SK-N-SH treated with all-trans-retinoic acid at 6 μM for 48 hours (cell line): Measurements from ENCODE around the gene NTPCR.

Source experiments
- ATAC-seq: fragments of 200-7000 bp; cut with Tn5 transposase; 3 replicates; pipeline ENCODE4 v1.9.1; 2020; ENCODE audit warnings: mild to moderate bottlenecking, moderate library complexity
- ARNTL ChIP-seq: fragments of 450-650 bp; formaldehyde crosslinking; IDR thresholded peaks from 2 replicates; pipeline ENCODE4 v1.5.0; 2020; ENCODE audit warnings: low read depth, mild to moderate bottlenecking, moderate library complexity, borderline replicate concordance
- BACH2 ChIP-seq: fragments of 250-450 bp; sonication (Bioruptor Pico); IDR thresholded peaks from 2 replicates; pipeline ENCODE4 v1.9.0; 2021; ENCODE audit warnings: mild to moderate bottlenecking, borderline replicate concordance
- CSDC2 ChIP-seq: fragments of 250-450 bp; sonication (Bioruptor Pico); IDR thresholded peaks from 2 replicates; pipeline ENCODE4 v1.5.0; 2020; ENCODE audit warnings: mild to moderate bottlenecking, moderate library complexity
- ESRRG ChIP-seq: fragments of 250-450 bp; sonication (Bioruptor Pico); IDR thresholded peaks from 2 replicates; pipeline ENCODE4 v1.6.1; 2021; ENCODE audit warnings: mild to moderate bottlenecking
- GLIS3 ChIP-seq: fragments of 250-450 bp; sonication (Bioruptor Pico); IDR thresholded peaks from 2 replicates; pipeline ENCODE4 v1.5.0; 2020; ENCODE audit warnings: mild to moderate bottlenecking, moderate library complexity
- ISL1 ChIP-seq: fragments of 250-450 bp; sonication (Bioruptor Pico); IDR thresholded peaks from 2 replicates; pipeline ENCODE4 v2.1.2; 2022; ENCODE audit warnings: mild to moderate bottlenecking, moderate library complexity
- OSR1 ChIP-seq: fragments of 250-450 bp; sonication (Bioruptor Pico); IDR thresholded peaks from 2 replicates; pipeline ENCODE4 v1.8.0; 2022; ENCODE audit warnings: moderate library complexity, mild to moderate bottlenecking, inconsistent platforms
- RARB ChIP-seq: fragments of 250-450 bp; sonication (Bioruptor Pico); IDR thresholded peaks from 2 replicates; pipeline ENCODE4 v1.8.0; 2021; ENCODE audit warnings: mild to moderate bottlenecking, moderate library complexity
- SNAI2 ChIP-seq: fragments of 250-450 bp; sonication (Bioruptor Pico); IDR thresholded peaks from 2 replicates; pipeline ENCODE4 v1.5.0; 2020; ENCODE audit warnings: mild to moderate bottlenecking, moderate library complexity
- TCF4 ChIP-seq: fragments of 250-450 bp; sonication (Bioruptor Pico); IDR thresholded peaks from 2 replicates; pipeline ENCODE4 v1.8.0; 2021; ENCODE audit warnings: mild to moderate bottlenecking, moderate library complexity, borderline replicate concordance
- ZC3H10 ChIP-seq: fragments of 250-450 bp; sonication (Bioruptor Pico); IDR thresholded peaks from 2 replicates; pipeline ENCODE4 v1.5.1; 2021; ENCODE audit warnings: mild to moderate bottlenecking, moderate library complexity
- ZFP3 ChIP-seq: fragments of 250-450 bp; sonication (Bioruptor Pico); IDR thresholded peaks from 2 replicates; pipeline ENCODE4 v1.5.0; 2020; ENCODE audit warnings: mild to moderate bottlenecking, moderate library complexity
- ZFP30 ChIP-seq: fragments of 450-650 bp; formaldehyde crosslinking; IDR thresholded peaks from 2 replicates; pipeline ENCODE4 v1.5.0; 2022; ENCODE audit warnings: mild to moderate bottlenecking, moderate library complexity
- ZNF565 ChIP-seq: fragments of 450-650 bp; formaldehyde crosslinking; conservative IDR thresholded peaks from 2 replicates; pipeline ENCODE4 v1.5.0; 2020; ENCODE audit warnings: low read depth, mild to moderate bottlenecking, moderate library complexity
- ZNF70 ChIP-seq: fragments of 450-650 bp; formaldehyde crosslinking; IDR thresholded peaks from 2 replicates; pipeline ENCODE4 v1.5.0; 2020; ENCODE audit warnings: mild to moderate bottlenecking, moderate library complexity
- ZNF8 ChIP-seq: fragments of 450-650 bp; formaldehyde crosslinking; IDR thresholded peaks from 2 replicates; pipeline ENCODE4 v1.5.0; 2020; ENCODE audit warnings: mild to moderate bottlenecking, moderate library complexity
- TF ChIP-seq, protein P1 (sequence below): fragments of 250-450 bp; sonication (Bioruptor Pico); IDR thresholded peaks from 2 replicates; pipeline ENCODE4 v1.5.1; 2020; ENCODE audit warnings: low read depth, mild to moderate bottlenecking, moderate library complexity
- TF ChIP-seq, protein P2 (sequence below): fragments of 250-450 bp; sonication (Bioruptor Pico); IDR thresholded peaks from 2 replicates; pipeline ENCODE4 v1.8.0; 2021; ENCODE audit warnings: low read depth, mild to moderate bottlenecking, moderate library complexity, borderline replicate concordance
- TF ChIP-seq, protein P3 (sequence below): fragments of 250-450 bp; sonication (Bioruptor Pico); IDR thresholded peaks from 2 replicates; pipeline ENCODE4 v1.8.0; 2020; ENCODE audit warnings: mild to moderate bottlenecking, moderate library complexity, borderline replicate concordance
- TF ChIP-seq, protein P4 (sequence below): fragments of 250-450 bp; sonication (Bioruptor Pico); IDR thresholded peaks from 2 replicates; pipeline ENCODE4 v1.5.1; 2021; ENCODE audit warnings: mild to moderate bottlenecking, moderate library complexity

The NTPCR gene

DNA sequence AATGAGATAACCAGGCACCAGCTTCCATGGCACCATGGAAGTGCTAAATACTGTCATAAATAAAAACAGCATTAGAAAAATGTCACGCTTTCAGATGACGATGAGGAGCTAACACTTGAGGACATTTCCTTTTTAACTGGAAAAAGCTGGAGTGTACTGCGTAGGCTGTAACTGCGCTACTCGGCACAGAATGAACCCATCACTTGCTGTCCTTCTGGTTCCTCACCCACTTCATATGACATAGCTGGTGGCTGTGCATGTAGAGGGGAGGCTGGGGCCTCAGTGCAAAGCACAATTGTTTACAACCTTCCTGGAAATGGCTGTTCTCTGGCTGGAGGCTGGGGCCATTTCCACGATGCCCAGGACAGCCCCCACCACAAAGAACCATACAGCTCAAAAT is 55.7 kb downstream of the NTPCR start:
- ATAC-seq, result no peak
- TF ChIP-seq RARB (CRISPR knock-in tag) (no peak), ARNTL (CRISPR knock-in tag) (no peak), ZNF8 (CRISPR knock-in tag) (no peak), ZFP30 (CRISPR knock-in tag) (no peak), BACH2 (CRISPR knock-in tag) (no peak), TCF4 (CRISPR knock-in tag) (no peak), CSDC2 (CRISPR knock-in tag) (no peak), ZNF565 (CRISPR knock-in tag) (no peak)

DNA sequence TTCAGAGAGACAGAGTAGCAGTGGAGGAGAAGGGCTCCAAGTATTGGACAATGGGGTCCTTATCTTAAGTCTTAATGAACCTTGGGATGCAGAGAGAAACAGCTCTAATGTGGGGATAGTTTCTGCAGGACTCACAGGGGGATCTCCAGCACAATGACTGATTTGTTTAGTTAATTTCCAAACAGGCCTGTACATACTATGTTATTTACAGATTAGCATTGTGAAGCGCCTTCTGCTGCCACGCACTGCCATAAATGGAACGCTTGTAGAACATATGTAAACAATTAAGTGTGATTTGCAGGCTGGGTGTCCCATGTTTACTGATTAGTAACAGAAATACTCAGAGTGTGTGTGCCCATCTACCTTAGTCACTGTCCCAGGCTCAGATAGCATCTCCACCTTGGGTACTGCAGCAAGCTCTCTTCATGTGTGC is 56.1 kb downstream of the NTPCR start:
- TF ChIP-seq TCF4 (CRISPR knock-in tag) (peak; percentile 16; the same call in 1 of the 2 replicates), RARB (CRISPR knock-in tag) (no peak)
- ATAC-seq, result no peak; the same call in 2 of the 3 replicates

DNA sequence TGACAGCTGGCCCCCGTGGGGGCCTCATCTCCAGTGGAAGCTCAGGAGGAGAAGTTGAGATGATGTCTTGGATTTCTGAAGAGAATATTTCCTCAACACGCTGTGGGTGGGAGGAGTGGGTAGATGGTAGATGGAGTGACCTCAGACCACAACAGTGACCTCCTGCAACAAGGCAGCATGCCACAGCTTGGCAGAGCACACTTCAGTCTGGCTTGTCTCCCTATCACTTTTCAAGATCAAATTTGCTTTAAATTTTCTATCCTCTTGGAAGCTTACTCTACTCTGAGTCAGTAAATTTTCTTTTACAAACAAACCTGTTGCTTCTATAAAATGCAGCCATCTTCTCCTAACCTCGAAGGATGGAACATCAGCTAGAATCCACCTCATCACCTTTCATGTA is 59.7 kb downstream of the NTPCR start:
- TF ChIP-seq ZNF70 (CRISPR knock-in tag), result no peak
- no peak for TF ChIP-seq ESRRG (CRISPR knock-in tag)
- no peak for TF ChIP-seq ZNF565 (CRISPR knock-in tag)
- TF ChIP-seq, protein P1, sequence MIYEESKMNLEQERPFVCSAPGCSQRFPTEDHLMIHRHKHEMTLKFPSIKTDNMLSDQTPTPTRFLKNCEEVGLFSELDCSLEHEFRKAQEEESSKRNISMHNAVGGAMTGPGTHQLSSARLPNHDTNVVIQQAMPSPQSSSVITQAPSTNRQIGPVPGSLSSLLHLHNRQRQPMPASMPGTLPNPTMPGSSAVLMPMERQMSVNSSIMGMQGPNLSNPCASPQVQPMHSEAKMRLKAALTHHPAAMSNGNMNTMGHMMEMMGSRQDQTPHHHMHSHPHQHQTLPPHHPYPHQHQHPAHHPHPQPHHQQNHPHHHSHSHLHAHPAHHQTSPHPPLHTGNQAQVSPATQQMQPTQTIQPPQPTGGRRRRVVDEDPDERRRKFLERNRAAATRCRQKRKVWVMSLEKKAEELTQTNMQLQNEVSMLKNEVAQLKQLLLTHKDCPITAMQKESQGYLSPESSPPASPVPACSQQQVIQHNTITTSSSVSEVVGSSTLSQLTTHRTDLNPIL (CRISPR knock-in tag), result no peak
- no peak for TF ChIP-seq ZFP3 (CRISPR knock-in tag)
- TF ChIP-seq BACH2 (CRISPR knock-in tag), result no peak
- TF ChIP-seq, protein P2, sequence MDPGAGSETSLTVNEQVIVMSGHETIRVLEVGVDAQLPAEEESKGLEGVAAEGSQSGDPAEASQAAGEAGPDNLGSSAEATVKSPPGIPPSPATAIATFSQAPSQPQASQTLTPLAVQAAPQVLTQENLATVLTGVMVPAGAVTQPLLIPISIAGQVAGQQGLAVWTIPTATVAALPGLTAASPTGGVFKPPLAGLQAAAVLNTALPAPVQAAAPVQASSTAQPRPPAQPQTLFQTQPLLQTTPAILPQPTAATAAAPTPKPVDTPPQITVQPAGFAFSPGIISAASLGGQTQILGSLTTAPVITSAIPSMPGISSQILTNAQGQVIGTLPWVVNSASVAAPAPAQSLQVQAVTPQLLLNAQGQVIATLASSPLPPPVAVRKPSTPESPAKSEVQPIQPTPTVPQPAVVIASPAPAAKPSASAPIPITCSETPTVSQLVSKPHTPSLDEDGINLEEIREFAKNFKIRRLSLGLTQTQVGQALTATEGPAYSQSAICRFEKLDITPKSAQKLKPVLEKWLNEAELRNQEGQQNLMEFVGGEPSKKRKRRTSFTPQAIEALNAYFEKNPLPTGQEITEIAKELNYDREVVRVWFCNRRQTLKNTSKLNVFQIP (CRISPR knock-in tag), result no peak
- no peak for TF ChIP-seq RARB (CRISPR knock-in tag)
- TF ChIP-seq TCF4 (CRISPR knock-in tag), result no peak
- TF ChIP-seq ZFP30 (CRISPR knock-in tag), result no peak
- TF ChIP-seq, protein P3, sequence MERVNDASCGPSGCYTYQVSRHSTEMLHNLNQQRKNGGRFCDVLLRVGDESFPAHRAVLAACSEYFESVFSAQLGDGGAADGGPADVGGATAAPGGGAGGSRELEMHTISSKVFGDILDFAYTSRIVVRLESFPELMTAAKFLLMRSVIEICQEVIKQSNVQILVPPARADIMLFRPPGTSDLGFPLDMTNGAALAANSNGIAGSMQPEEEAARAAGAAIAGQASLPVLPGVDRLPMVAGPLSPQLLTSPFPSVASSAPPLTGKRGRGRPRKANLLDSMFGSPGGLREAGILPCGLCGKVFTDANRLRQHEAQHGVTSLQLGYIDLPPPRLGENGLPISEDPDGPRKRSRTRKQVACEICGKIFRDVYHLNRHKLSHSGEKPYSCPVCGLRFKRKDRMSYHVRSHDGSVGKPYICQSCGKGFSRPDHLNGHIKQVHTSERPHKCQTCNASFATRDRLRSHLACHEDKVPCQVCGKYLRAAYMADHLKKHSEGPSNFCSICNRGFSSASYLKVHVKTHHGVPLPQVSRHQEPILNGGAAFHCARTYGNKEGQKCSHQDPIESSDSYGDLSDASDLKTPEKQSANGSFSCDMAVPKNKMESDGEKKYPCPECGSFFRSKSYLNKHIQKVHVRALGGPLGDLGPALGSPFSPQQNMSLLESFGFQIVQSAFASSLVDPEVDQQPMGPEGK (CRISPR knock-in tag), result no peak
- no peak for TF ChIP-seq GLIS3 (CRISPR knock-in tag)
- peak; percentile 71 for ATAC-seq

DNA sequence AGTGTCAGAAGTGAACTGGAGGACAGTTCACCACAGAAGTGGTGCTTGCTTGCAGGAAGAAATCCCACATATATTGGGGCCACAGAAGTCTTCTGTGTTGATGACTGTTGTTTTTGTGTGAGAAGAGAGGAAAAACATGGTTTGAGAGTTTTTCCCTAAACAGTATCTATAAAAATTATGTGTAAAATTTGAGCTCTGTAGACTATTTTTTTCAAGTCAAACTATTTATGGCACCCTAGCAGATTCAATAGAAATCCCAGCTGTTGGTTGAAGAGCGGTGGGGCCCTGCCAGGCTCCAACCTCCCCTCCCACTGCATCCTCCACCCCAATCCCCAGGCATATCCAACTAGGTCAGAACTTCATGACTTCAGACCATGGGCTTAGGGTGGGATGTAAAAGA is 61.6 kb downstream of the NTPCR start:
- TF ChIP-seq SNAI2 (CRISPR knock-in tag), result no peak
- TF ChIP-seq, protein P4, sequence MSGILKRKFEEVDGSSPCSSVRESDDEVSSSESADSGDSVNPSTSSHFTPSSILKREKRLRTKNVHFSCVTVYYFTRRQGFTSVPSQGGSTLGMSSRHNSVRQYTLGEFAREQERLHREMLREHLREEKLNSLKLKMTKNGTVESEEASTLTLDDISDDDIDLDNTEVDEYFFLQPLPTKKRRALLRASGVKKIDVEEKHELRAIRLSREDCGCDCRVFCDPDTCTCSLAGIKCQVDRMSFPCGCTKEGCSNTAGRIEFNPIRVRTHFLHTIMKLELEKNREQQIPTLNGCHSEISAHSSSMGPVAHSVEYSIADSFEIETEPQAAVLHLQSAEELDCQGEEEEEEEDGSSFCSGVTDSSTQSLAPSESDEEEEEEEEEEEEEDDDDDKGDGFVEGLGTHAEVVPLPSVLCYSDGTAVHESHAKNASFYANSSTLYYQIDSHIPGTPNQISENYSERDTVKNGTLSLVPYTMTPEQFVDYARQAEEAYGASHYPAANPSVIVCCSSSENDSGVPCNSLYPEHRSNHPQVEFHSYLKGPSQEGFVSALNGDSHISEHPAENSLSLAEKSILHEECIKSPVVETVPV, result no peak
- no peak for ATAC-seq

DNA sequence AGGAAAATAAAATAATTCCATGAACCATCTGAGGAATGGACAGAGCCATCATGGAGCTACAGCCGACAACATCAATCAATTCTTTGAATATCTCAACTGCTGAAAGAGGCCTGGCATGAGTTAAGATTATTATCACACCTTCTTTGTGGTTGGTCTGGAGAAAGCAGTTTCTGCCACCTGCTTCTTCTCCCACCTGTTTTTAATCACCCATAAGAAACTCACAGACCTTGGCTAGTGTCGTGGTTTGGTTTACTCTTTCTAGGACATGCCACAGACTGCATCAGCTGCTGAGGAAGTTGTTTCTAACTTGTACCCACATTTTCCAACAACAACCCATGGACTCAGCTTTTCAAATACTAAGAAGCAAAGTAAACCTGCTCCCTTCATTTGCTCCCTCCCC is 65.6 kb downstream of the NTPCR start:
- ATAC-seq, result peak; percentile 62
- TF ChIP-seq TCF4 (CRISPR knock-in tag), result peak; percentile 31; the same call in 1 of the 2 replicates
- no peak for TF ChIP-seq OSR1 (CRISPR knock-in tag)

DNA sequence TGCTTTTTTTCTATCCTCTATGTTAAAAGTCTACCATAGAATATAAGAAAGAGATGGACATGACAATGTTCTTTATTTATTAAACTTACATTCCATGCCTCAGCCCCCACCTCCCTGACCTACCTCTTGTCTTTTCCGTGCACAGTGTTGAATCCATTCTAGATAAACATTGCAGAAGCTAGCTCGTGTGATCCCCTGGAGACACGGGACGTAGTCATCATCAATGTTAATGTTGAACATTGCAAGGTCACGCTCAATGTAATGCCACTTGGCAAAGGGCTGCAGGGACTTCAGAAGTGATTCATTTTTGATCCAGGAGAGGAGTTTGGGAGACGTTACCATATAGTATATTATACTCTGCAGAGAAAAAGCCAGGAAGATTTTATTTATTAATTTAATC is 66.4 kb downstream of the NTPCR start:
- TF ChIP-seq ISL1 (CRISPR knock-in tag), result no peak
- TF ChIP-seq ZC3H10 (CRISPR knock-in tag), result no peak
- TF ChIP-seq RARB (CRISPR knock-in tag), result no peak
- no peak for TF ChIP-seq ESRRG (CRISPR knock-in tag)
- no peak for TF ChIP-seq ARNTL (CRISPR knock-in tag)
- TF ChIP-seq SNAI2 (CRISPR knock-in tag), result no peak
- TF ChIP-seq ZFP3 (CRISPR knock-in tag), result no peak
- no peak for TF ChIP-seq BACH2 (CRISPR knock-in tag)
- TF ChIP-seq OSR1 (CRISPR knock-in tag), result no peak
- no peak for ATAC-seq
